ENCODE measurements around the gene CCDC122. TPM values are rescaled to one million over a fixed set of nuclear protein-coding genes. Genes with fewer than 3 reads are reported as not detected.

CCDC122 gene
- total RNA-seq, 1 experiment from 2014 or later, result 1.6 TPM

- Histone ChIP-seq H3K9ac (ENCODE audit: low read length) (no peak overlapping the region), H3K36me3 (ENCODE audit: insufficient read depth, low read length) (no peaks in the 10 kb centered on the region)
- no peak for DNase-seq
Measured at GRCh38 chr13:43865892-43866291, 13.6 kb downstream of the CCDC122 start.

GRCh38 chr13:43864921-43865320 lies 14.6 kb downstream of the CCDC122 start:
- H3K36me3 ChIP-seq (ENCODE audit: insufficient read depth, low read length), result no peaks in the 10 kb centered on the region
- no peaks in the 10 kb centered on the region for H3K27me3 ChIP-seq (ENCODE audit: low read length)
- no peaks in the 10 kb centered on the region for H3K9me3 ChIP-seq (ENCODE audit: low read length)
- no peak overlapping the region for H2AFZ ChIP-seq (ENCODE audit: low read length)
- H3K4me1 ChIP-seq (ENCODE audit: low read length), result no peaks in the 10 kb centered on the region
- no peak overlapping the region for H3K27ac ChIP-seq (ENCODE audit: low read length)
- H3K79me2 ChIP-seq (ENCODE audit: low read length), result no peaks in the 10 kb centered on the region
- no peak overlapping the region for H3K9ac ChIP-seq (ENCODE audit: low read length)
- no peak overlapping the region for H3K4me2 ChIP-seq (ENCODE audit: low read depth, low read length, poor library complexity, severe bottlenecking)
- H3K9me2 ChIP-seq (replicated peaks; ENCODE audit: insufficient read depth, low read length), result no peaks in the 10 kb centered on the region
- H3K4me3 ChIP-seq (ENCODE audit: low read length), result no peak overlapping the region
- no peak for DNase-seq
- H4K20me1 ChIP-seq (ENCODE audit: insufficient read depth, low read depth, low read length), result no peaks in the 10 kb centered on the region

More at GRCh38 chr13:43865892-43866291, 13.6 kb downstream of the CCDC122 start:
- H3K9me2 ChIP-seq (replicated peaks; ENCODE audit: insufficient read depth, low read length), result no peaks in the 10 kb centered on the region
- H3K27me3 ChIP-seq (ENCODE audit: low read length), result no peaks in the 10 kb centered on the region
- no peak overlapping the region for H3K4me2 ChIP-seq (ENCODE audit: low read depth, low read length, poor library complexity, severe bottlenecking)
- no peak overlapping the region for H3K4me3 ChIP-seq (ENCODE audit: low read length)
- H4K20me1 ChIP-seq (ENCODE audit: insufficient read depth, low read depth, low read length), result no peaks in the 10 kb centered on the region
- H3K9me3 ChIP-seq (ENCODE audit: low read length), result no peaks in the 10 kb centered on the region
- no peaks in the 10 kb centered on the region for H3K4me1 ChIP-seq (ENCODE audit: low read length)
- no peak overlapping the region for H2AFZ ChIP-seq (ENCODE audit: low read length)
- no peaks in the 10 kb centered on the region for H3K79me2 ChIP-seq (ENCODE audit: low read length)
- H3K27ac ChIP-seq (ENCODE audit: low read length), result no peak overlapping the region

- no peaks in the 10 kb centered on the region for H3K27me3 ChIP-seq (ENCODE audit: low read length)
- no peak overlapping the region for H2AFZ ChIP-seq (ENCODE audit: low read length)
- no peak for DNase-seq
- H3K9me3 ChIP-seq (ENCODE audit: low read length), result no peaks in the 10 kb centered on the region
- H3K4me3 ChIP-seq (ENCODE audit: low read length), result no peak overlapping the region
- no peaks in the 10 kb centered on the region for H3K79me2 ChIP-seq (ENCODE audit: low read length)
- no peak overlapping the region for H3K9ac ChIP-seq (ENCODE audit: low read length)
- no peaks in the 10 kb centered on the region for H3K4me1 ChIP-seq (ENCODE audit: low read length)
- no peak overlapping the region for H3K4me2 ChIP-seq (ENCODE audit: low read depth, low read length, poor library complexity, severe bottlenecking)
- no peaks in the 10 kb centered on the region for H4K20me1 ChIP-seq (ENCODE audit: insufficient read depth, low read depth, low read length)
- no peaks in the 10 kb centered on the region for H3K9me2 ChIP-seq (replicated peaks; ENCODE audit: insufficient read depth, low read length)
- no peak overlapping the region for H3K27ac ChIP-seq (ENCODE audit: low read length)
- no peaks in the 10 kb centered on the region for H3K36me3 ChIP-seq (ENCODE audit: insufficient read depth, low read length)
Measured at GRCh38 chr13:43861863-43862262, 17.7 kb downstream of the CCDC122 start.

GRCh38 chr13:43852923-43853404 lies 26.6 kb downstream of the CCDC122 start:
- Histone ChIP-seq H3K27me3 (ENCODE audit: low read length) (0 out of 2 replicates have a peak, but pooled peaks cover 3% of the 10 kb centered on the region), H3K9me2 (replicated peaks; ENCODE audit: insufficient read depth, low read length) (no peaks in the 10 kb centered on the region), H4K20me1 (ENCODE audit: insufficient read depth, low read depth, low read length) (no peaks in the 10 kb centered on the region), H3K4me3 (ENCODE audit: low read length) (no peak overlapping the region), H3K27ac (ENCODE audit: low read length) (no peak overlapping the region), H3K79me2 (ENCODE audit: low read length) (no peaks in the 10 kb centered on the region), H2AFZ (ENCODE audit: low read length) (no peak overlapping the region), H3K36me3 (ENCODE audit: insufficient read depth, low read length) (no peaks in the 10 kb centered on the region), H3K4me2 (ENCODE audit: low read depth, low read length, poor library complexity, severe bottlenecking) (no peak overlapping the region), H3K9me3 (ENCODE audit: low read length) (peaks cover 3% of the 10 kb centered on the region; the same call in 1 of the 2 replicates), H3K4me1 (ENCODE audit: low read length) (no peaks in the 10 kb centered on the region), H3K9ac (ENCODE audit: low read length) (no peak overlapping the region)
- DNase-seq, result no peak

- no peak for DNase-seq
- H3K9me3 ChIP-seq (ENCODE audit: low read length), result peaks cover 3% of the 10 kb centered on the region; the same call in 1 of the 2 replicates
- H3K27me3 ChIP-seq (ENCODE audit: low read length), result 0 out of 2 replicates have a peak, but pooled peaks cover 3% of the 10 kb centered on the region
- no peaks in the 10 kb centered on the region for H3K79me2 ChIP-seq (ENCODE audit: low read length)
- H4K20me1 ChIP-seq (ENCODE audit: insufficient read depth, low read depth, low read length), result no peaks in the 10 kb centered on the region
- no peak overlapping the region for H3K27ac ChIP-seq (ENCODE audit: low read length)
- no peak overlapping the region for H3K9ac ChIP-seq (ENCODE audit: low read length)
- no peaks in the 10 kb centered on the region for H3K4me1 ChIP-seq (ENCODE audit: low read length)
- H3K9me2 ChIP-seq (replicated peaks; ENCODE audit: insufficient read depth, low read length), result no peaks in the 10 kb centered on the region
- H3K36me3 ChIP-seq (ENCODE audit: insufficient read depth, low read length), result no peaks in the 10 kb centered on the region
- no peak overlapping the region for H2AFZ ChIP-seq (ENCODE audit: low read length)
- H3K4me3 ChIP-seq (ENCODE audit: low read length), result no peak overlapping the region
- H3K4me2 ChIP-seq (ENCODE audit: low read depth, low read length, poor library complexity, severe bottlenecking), result no peak overlapping the region
Measured at GRCh38 chr13:43850873-43851272, 28.7 kb downstream of the CCDC122 start.

GRCh38 chr13:43848001-43848649 lies 31.4 kb downstream of the CCDC122 start:
- Histone ChIP-seq H3K4me1 (ENCODE audit: low read length) (no peaks in the 10 kb centered on the region), H3K9me2 (replicated peaks; ENCODE audit: insufficient read depth, low read length) (no peaks in the 10 kb centered on the region), H3K4me3 (ENCODE audit: low read length) (no peak overlapping the region), H3K36me3 (ENCODE audit: insufficient read depth, low read length) (no peaks in the 10 kb centered on the region), H3K4me2 (ENCODE audit: low read depth, low read length, poor library complexity, severe bottlenecking) (no peak overlapping the region), H3K27me3 (ENCODE audit: low read length) (0 out of 2 replicates have a peak, but pooled peaks cover 3% of the 10 kb centered on the region), H3K9me3 (ENCODE audit: low read length) (peaks cover 3% of the 10 kb centered on the region; the same call in 1 of the 2 replicates), H3K27ac (ENCODE audit: low read length) (no peak overlapping the region), H3K9ac (ENCODE audit: low read length) (no peak overlapping the region), H2AFZ (ENCODE audit: low read length) (no peak overlapping the region), H4K20me1 (ENCODE audit: insufficient read depth, low read depth, low read length) (no peaks in the 10 kb centered on the region), H3K79me2 (ENCODE audit: low read length) (no peaks in the 10 kb centered on the region)
- no peak for DNase-seq

GRCh38 chr13:43846496-43847158 lies 32.9 kb downstream of the CCDC122 start:
- Histone ChIP-seq H3K36me3 (ENCODE audit: insufficient read depth, low read length) (no peaks in the 10 kb centered on the region), H3K27ac (ENCODE audit: low read length) (no peak overlapping the region), H2AFZ (ENCODE audit: low read length) (no peak overlapping the region), H3K4me2 (ENCODE audit: low read depth, low read length, poor library complexity, severe bottlenecking) (no peak overlapping the region), H3K4me3 (ENCODE audit: low read length) (no peak overlapping the region), H3K79me2 (ENCODE audit: low read length) (no peaks in the 10 kb centered on the region), H4K20me1 (ENCODE audit: insufficient read depth, low read depth, low read length) (no peaks in the 10 kb centered on the region), H3K9me3 (ENCODE audit: low read length) (peaks cover 2% of the 10 kb centered on the region; the same call in 1 of the 2 replicates), H3K9ac (ENCODE audit: low read length) (no peak overlapping the region), H3K9me2 (replicated peaks; ENCODE audit: insufficient read depth, low read length) (no peaks in the 10 kb centered on the region), H3K4me1 (ENCODE audit: low read length) (no peaks in the 10 kb centered on the region), H3K27me3 (ENCODE audit: low read length) (0 out of 2 replicates have a peak, but pooled peaks cover 3% of the 10 kb centered on the region)
- no peak for DNase-seq

- Histone ChIP-seq H3K4me2 (ENCODE audit: low read depth, low read length, poor library complexity, severe bottlenecking) (no peak overlapping the region), H3K27me3 (ENCODE audit: low read length) (no peaks in the 10 kb centered on the region), H3K4me3 (ENCODE audit: low read length) (no peak overlapping the region), H3K36me3 (ENCODE audit: insufficient read depth, low read length) (no peaks in the 10 kb centered on the region), H3K9me2 (replicated peaks; ENCODE audit: insufficient read depth, low read length) (no peaks in the 10 kb centered on the region), H3K27ac (ENCODE audit: low read length) (no peak overlapping the region), H3K79me2 (ENCODE audit: low read length) (no peaks in the 10 kb centered on the region), H2AFZ (ENCODE audit: low read length) (no peak overlapping the region), H4K20me1 (ENCODE audit: insufficient read depth, low read depth, low read length) (no peaks in the 10 kb centered on the region), H3K4me1 (ENCODE audit: low read length) (no peaks in the 10 kb centered on the region), H3K9me3 (ENCODE audit: low read length) (no peaks in the 10 kb centered on the region), H3K9ac (ENCODE audit: low read length) (no peak overlapping the region)
- DNase-seq, result no peak
Measured at GRCh38 chr13:43838909-43839308, 40.6 kb downstream of the CCDC122 start.
